Measurements from ENCODE around the gene AFAP1. TPM values are rescaled to one million over a fixed set of nuclear protein-coding genes. Genes with fewer than 3 reads are reported as not detected.

The AFAP1 gene
- total and polyA plus RNA-seq, 2 of the 8 experiments (the other 6 are each of a cell fraction or from before 2014, with no cell fraction given): 3.6 to 18.2 TPM

DNA sequence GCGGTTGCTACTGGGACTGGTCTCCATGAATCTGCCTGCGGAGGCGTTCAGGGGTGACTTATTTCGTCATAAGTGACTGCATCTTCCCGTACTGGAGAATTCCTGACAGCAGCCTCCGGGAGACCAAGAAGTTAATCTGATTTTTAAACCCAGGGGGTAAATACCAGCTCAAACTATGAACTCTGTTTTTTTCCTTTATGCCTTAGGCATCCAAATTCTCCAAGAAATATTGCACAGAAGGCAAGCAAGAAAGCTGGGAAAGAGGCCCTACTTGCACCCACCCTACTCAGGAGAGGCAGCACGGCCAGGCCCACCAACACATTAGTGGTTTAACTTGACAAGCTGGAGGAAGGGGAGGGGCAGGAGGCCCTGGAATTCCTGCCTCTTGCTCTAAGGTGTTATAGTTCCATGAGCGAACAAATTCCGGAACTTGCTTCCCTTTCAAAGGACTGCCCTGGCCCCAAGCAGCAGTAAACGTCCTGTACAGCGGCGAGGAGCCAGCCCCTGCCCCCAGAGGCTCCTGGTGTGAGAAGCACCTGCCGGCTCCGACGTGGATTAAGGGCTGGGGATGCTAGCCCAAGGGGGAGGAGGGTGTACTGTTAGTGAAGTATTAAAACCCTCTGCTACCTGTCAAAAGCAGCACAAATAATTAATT, 177.2 kb downstream of the AFAP1 start:
- H3K4me1 ChIP-seq (replicated peaks in 1 of 4; ENCODE audit: control insufficient read depth in 3 of 4, insufficient read depth in 4 of 4, low read length in 3 of 4): no peaks in the 10 kb centered on the region
- no peak overlapping the region for H3K14ac ChIP-seq (ENCODE audit: insufficient read length)
- H4K91ac ChIP-seq (replicated peaks; ENCODE audit: insufficient read length, low read length): no peak overlapping the region
- no peak overlapping the region for H3K4me3 ChIP-seq (ENCODE audit: extremely low read depth in 1 of 4, insufficient read depth in 2 of 4, low read depth in 3 of 4, low read length in 4 of 4)
- H4K20me1 ChIP-seq (replicated peaks in 1 of 2; ENCODE audit: control insufficient read depth in 1 of 2, insufficient read depth in 2 of 2, low read length in 2 of 2): peaks cover 0 to 1% of the 10 kb centered on the region in 2 experiments
- H3K56ac ChIP-seq (replicated peaks; ENCODE audit: insufficient read length, low read depth, low read length): no peak overlapping the region
- DNase-seq (ENCODE audit: low read depth in 1 of 2, low spot score in 2 of 2) (no peak), FAIRE-seq (no peak)
- no peak overlapping the region for H3K27ac ChIP-seq (ENCODE audit: low read depth, low read length)
- H3K9me3 ChIP-seq (ENCODE audit: insufficient read depth in 2 of 2, low read depth in 1 of 2, low read length in 1 of 2): no peaks in the 10 kb centered on the region
- CTCF ChIA-PET (ENCODE audit: partially characterized antibody): interaction anchor here (0.6 to 3.9 kb wide), 29 partner anchors 8 to 339 kb away, joined by 3 to 35 read pairs (median 3); no protein-coding TSS in a partner anchor
- no peaks in the 10 kb centered on the region for H3K79me2 ChIP-seq (ENCODE audit: control insufficient read depth in 1 of 2, insufficient read depth in 2 of 2, low read length in 2 of 2)
- H2AK5ac ChIP-seq (ENCODE audit: low read depth, low read length): no peak overlapping the region
- 92% methylated on average over 14 of the region's 15 CpGs; no CpG with 5 or more reads in 1 of the 2 experiments for WGBS, 2 experiments (ENCODE audit: extremely low coverage in 1 of 2, insufficient coverage in 1 of 2, insufficient read length in 1 of 2, insufficient replicate concordance in 2 of 2, low coverage in 1 of 2, low lambda C conversion rate in 2 of 2, missing lambda C conversion rate in 1 of 2)
- no peak overlapping the region for H2BK120ac ChIP-seq (replicated peaks; ENCODE audit: low read depth, low read length)
- H2BK12ac ChIP-seq (ENCODE audit: low read depth, low read length): no peak overlapping the region
- H3K79me1 ChIP-seq (ENCODE audit: low read depth, low read length): no peaks in the 10 kb centered on the region; the same call in 1 of the 2 replicates
- POLR2A ChIA-PET (ENCODE audit: partially characterized antibody): no interaction called here
- H3K4me2 ChIP-seq (ENCODE audit: insufficient read depth in 1 of 2, low read depth in 2 of 2, low read length in 2 of 2): no peak overlapping the region
- H3K23ac ChIP-seq (ENCODE audit: insufficient read length): no peak overlapping the region
- no peak overlapping the region for H4K8ac ChIP-seq (ENCODE audit: extremely low read depth, insufficient read depth, low read length)
- H2BK15ac ChIP-seq (ENCODE audit: low read length): no peak overlapping the region
- H3K27me3 ChIP-seq (replicated peaks in 1 of 4; ENCODE audit: control insufficient read depth in 3 of 4, extremely low read depth in 1 of 4, insufficient read depth in 3 of 4, low read length in 3 of 4): no peaks in the 10 kb centered on the region
- H3K23me2 ChIP-seq (ENCODE audit: low read depth, low read length): no peaks in the 10 kb centered on the region
- H3K18ac ChIP-seq (ENCODE audit: extremely low read depth, low read length): no peak overlapping the region
- no peak overlapping the region for H3K9ac ChIP-seq (replicated peaks in 1 of 4; ENCODE audit: extremely low read depth in 1 of 4, low read depth in 3 of 4, low read length in 3 of 4)
- H3K36me3 ChIP-seq (ENCODE audit: control insufficient read depth in 2 of 4, insufficient read depth in 4 of 4, low read length in 3 of 4): no peaks in the 10 kb centered on the region; a peak in 1 of 8 replicates
- no peak overlapping the region for H2BK5ac ChIP-seq (ENCODE audit: low read depth, low read length)
- H4K5ac ChIP-seq (ENCODE audit: insufficient read length, low read depth, low read length): no peak overlapping the region
- no peak overlapping the region for H2BK20ac ChIP-seq (ENCODE audit: low read length)
- TF ChIP-seq EP300 (IDR thresholded peaks at IDR 0.05; ENCODE audit: borderline replicate concordance in 1 of 2, low read depth in 2 of 2, low read length in 2 of 2) (no peak), EGR1 (IDR thresholded peaks at IDR 0.05; ENCODE audit: borderline replicate concordance, low read depth, low read length) (no peak), ASH2L (IDR thresholded peaks at IDR 0.05; ENCODE audit: low read length) (no peak), CBX5 (IDR thresholded peaks at IDR 0.05; ENCODE audit: low read depth, low read length) (no peak), KDM5A (IDR thresholded peaks at IDR 0.05; ENCODE audit: low read length) (no peak), FOSL1 (IDR thresholded peaks at IDR 0.05; ENCODE audit: insufficient read depth, low read depth, low read length) (no peak), SP4 (IDR thresholded peaks at IDR 0.05; ENCODE audit: low read length) (no peak)
- H2AFZ ChIP-seq (ENCODE audit: low read length): no peak overlapping the region
- no peak overlapping the region for H3K4ac ChIP-seq (replicated peaks; ENCODE audit: insufficient read length, low read depth, low read length)

Data from H1 (cell line).